Smooth muscle cell (in vitro differentiated cells): ENCODE data around the gene AKR1B1. TPM values are rescaled to one million over a fixed set of nuclear protein-coding genes. Genes with fewer than 3 reads are reported as not detected.
A peak's percentile ranks its signal among the peaks of the same experiment; 100 is the strongest.

Experiments used
- DNase-seq: peaks from one replicate; lab custom pipeline; 2025; ENCODE audit not compliant: unreplicated experiment; lab: John Stamatoyannopoulos, UW
- H2AFZ ChIP-seq: fragments of 200-600 bp; sonication (generic); 2 replicates; pipeline ENCODE4 v1.6.0; 2016; ENCODE audit warnings: antibody characterized with exemption, low read depth, mild to moderate bottlenecking
- H3F3A ChIP-seq: fragments of 200-600 bp; sonication (generic); 2 replicates; pipeline ENCODE4 v1.6.0; 2017; ENCODE audit warnings: antibody characterized with exemption, low read depth
- H3K27ac ChIP-seq: fragments of 200-600 bp; sonication (generic); 2 replicates; pipeline ENCODE4 v1.5.1; 2016; ENCODE audit warnings: low read depth, mild to moderate bottlenecking
- H3K27me3 ChIP-seq: fragments of 200-600 bp; sonication (generic); 2 replicates; pipeline ENCODE4 v1.6.1; 2016; ENCODE audit warnings: low read depth, mild to moderate bottlenecking
- H3K36me3 ChIP-seq: fragments of 200-600 bp; sonication (generic); 2 replicates; pipeline ENCODE4 v1.5.1; 2016; ENCODE audit warnings: low read depth
- H3K4me1 ChIP-seq: fragments of 200-600 bp; sonication (generic); 2 replicates; pipeline ENCODE4 v1.5.1; 2016; ENCODE audit warnings: low read depth
- H3K4me2 ChIP-seq: fragments of 200-600 bp; sonication (generic); 2 replicates; pipeline ENCODE4 v1.6.0; 2016; ENCODE audit warnings: mild to moderate bottlenecking
- H3K4me3 ChIP-seq: fragments of 200-600 bp; sonication (generic); 2 replicates; pipeline ENCODE4 v1.5.1; 2016; ENCODE audit warnings: mild to moderate bottlenecking
- H3K79me2 ChIP-seq: fragments of 200-600 bp; sonication (generic); 2 replicates; pipeline ENCODE4 v1.6.0; 2016; ENCODE audit warnings: low read depth, mild to moderate bottlenecking
- H3K9ac ChIP-seq: fragments of 200-600 bp; sonication (generic); 2 replicates; pipeline ENCODE4 v1.6.0; 2016; ENCODE audit warnings: low read depth
- H3K9me3 ChIP-seq: fragments of 200-600 bp; sonication (generic); replicated peaks from 2 replicates; pipeline ENCODE4 v1.5.1; 2016; ENCODE audit warnings: low read depth
- H4K20me1 ChIP-seq: fragments of 200-600 bp; sonication (generic); 2 replicates; pipeline ENCODE4 v1.6.0; 2016; ENCODE audit warnings: low read depth
- WGBS: methylation state at CpG from one replicate; pipeline ENCODE4 v1.1.7; 2016; ENCODE audit warnings: low lambda C conversion rate; 5-methylcytosine and 5-hydroxymethylcytosine counted together
- polyA plus RNA-seq: library from polyadenylated mRNA; unstranded; fragments of >200 nt; fragmentation: Nextera tagmentation; extraction: Ambion mirVana; gene quantifications from 2 replicates; pipeline ENCODE4 v1.2.1, GENCODE V29; 2016
- total RNA-seq: library from RNA; depleted of rRNA; stranded (reverse); fragments of >200 nt; gene quantifications from 2 replicates; pipeline ENCODE4 v1.2.3, GENCODE V29; 2014
- TF ChIP-seq, protein P1 (sequence below): fragments of 200-600 bp; sonication (generic); IDR thresholded peaks from 2 replicates; pipeline ENCODE4 v1.5.1; 2017; ENCODE audit warnings: borderline replicate concordance, mild to moderate bottlenecking, antibody characterized with exemption; ENCODE audit not compliant: insufficient read depth, poor library complexity, severe bottlenecking

The AKR1B1 gene
- total and polyA plus RNA-seq, 2 experiments from 2014 or later: 75.7 to 122 TPM

DNA sequence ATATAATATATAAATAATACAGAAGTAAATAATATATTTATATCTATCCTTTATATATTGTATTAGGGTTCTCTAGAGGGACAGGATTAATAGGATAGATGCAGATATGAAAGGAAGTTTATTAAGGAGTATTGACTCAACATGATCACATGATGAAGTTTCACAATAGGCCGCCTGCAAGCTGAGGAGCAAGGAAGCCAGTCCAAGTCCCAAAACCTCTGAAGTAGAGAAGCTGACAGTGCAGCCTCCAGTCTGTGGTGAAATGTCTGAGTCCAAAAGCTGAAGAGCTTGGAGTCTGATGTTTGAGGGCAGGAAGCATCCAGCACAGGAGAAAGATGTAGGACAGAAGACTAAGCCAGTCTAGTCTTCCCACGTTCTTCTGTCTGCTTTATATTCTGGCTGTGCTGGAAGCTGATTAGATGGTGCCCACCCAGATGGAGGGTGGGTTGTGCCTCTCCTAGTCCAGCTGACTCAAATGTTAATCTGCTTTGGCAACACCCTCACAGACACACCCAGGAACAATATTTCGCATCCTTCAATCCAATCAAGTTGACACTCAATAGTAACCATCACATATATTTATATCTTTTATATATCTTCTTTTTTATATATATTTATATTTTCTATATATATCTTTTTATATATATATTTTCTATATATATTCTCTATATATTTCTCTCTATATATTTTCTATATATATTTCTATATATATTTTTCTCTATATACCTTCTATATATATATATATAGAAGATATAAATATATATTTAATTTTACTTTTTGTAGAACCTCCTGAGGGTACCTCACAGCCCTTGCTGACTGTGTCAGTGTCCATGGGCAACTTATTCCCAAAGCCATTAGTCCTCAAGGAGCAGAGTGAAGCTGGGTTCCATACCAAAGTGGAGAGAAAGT, 43.8 kb upstream of the AKR1B1 start:
- Histone ChIP-seq H3K79me2 (no peaks in the 10 kb centered on the region), H3K9ac (no peak overlapping the region), H3K27ac (no peak overlapping the region), H3K4me2 (no peak overlapping the region), H3K4me3 (no peak overlapping the region), H2AFZ (peak overlapping the region; percentile 77), H3K36me3 (no peaks in the 10 kb centered on the region), H3K4me1 (no peaks in the 10 kb centered on the region), H3K9me3 (no peaks in the 10 kb centered on the region), H3K27me3 (no peaks in the 10 kb centered on the region), H3F3A (no peaks in the 10 kb centered on the region), H4K20me1 (no peaks in the 10 kb centered on the region)
- TF ChIP-seq, protein P1, sequence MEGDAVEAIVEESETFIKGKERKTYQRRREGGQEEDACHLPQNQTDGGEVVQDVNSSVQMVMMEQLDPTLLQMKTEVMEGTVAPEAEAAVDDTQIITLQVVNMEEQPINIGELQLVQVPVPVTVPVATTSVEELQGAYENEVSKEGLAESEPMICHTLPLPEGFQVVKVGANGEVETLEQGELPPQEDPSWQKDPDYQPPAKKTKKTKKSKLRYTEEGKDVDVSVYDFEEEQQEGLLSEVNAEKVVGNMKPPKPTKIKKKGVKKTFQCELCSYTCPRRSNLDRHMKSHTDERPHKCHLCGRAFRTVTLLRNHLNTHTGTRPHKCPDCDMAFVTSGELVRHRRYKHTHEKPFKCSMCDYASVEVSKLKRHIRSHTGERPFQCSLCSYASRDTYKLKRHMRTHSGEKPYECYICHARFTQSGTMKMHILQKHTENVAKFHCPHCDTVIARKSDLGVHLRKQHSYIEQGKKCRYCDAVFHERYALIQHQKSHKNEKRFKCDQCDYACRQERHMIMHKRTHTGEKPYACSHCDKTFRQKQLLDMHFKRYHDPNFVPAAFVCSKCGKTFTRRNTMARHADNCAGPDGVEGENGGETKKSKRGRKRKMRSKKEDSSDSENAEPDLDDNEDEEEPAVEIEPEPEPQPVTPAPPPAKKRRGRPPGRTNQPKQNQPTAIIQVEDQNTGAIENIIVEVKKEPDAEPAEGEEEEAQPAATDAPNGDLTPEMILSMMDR: no peak
- 73% methylated on average over 3 of the region's 3 CpGs for WGBS
- no peak for DNase-seq

DNA sequence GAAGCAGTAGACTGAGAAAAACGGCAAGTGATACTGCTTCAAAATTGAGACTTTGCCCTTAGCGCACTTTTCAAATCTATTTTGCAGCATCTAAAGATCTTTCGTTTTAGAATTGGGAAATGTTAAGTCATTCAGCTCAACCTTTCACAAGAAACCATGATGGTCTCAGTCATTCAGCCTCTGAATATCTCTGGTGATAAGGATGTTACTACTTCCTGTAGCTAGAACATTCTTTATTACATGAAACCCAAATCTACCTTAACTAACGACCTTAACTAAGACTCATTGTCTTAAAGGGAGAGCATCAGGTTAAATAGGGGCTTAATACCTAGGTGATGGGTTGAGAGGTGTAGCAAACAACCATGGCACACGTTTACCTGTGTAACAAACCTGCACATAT, 42.1 kb upstream of the AKR1B1 start:
- Histone ChIP-seq H3K9ac (no peak overlapping the region), H3F3A (no peaks in the 10 kb centered on the region), H3K4me3 (no peak overlapping the region), H3K4me1 (no peaks in the 10 kb centered on the region), H3K27me3 (no peaks in the 10 kb centered on the region), H3K9me3 (no peaks in the 10 kb centered on the region), H3K27ac (no peak overlapping the region), H3K4me2 (no peak overlapping the region), H2AFZ (no peak overlapping the region), H3K79me2 (no peaks in the 10 kb centered on the region), H3K36me3 (no peaks in the 10 kb centered on the region), H4K20me1 (no peaks in the 10 kb centered on the region)
- TF ChIP-seq, protein P1: no peak
- WGBS: 81% methylated on average over 5 of the region's 5 CpGs
- DNase-seq: no peak

DNA sequence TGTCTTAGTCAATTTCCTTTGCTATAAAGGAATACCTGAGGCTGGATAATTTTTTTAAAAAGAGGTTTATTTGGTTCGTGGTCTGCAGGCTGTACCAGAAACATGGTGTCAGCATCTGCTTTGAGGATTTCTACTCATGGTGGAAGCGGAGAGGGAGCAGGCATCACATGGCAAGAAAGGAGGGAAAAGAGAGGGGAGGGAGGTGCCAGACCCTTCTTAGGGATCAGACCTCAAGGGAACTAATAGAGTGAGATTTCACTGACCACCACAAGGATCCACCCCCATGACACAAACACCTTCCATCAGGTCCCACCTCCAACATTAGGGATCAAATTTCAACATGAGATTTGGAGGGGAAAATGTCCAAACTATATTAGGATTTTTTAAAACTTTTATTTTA, 41.5 kb upstream of the AKR1B1 start:
- H3K4me3 ChIP-seq: no peak overlapping the region
- no peaks in the 10 kb centered on the region for H3K4me1 ChIP-seq
- TF ChIP-seq, protein P1: no peak
- H3K79me2 ChIP-seq: no peaks in the 10 kb centered on the region
- H3K9me3 ChIP-seq: no peaks in the 10 kb centered on the region
- H3F3A ChIP-seq: no peaks in the 10 kb centered on the region
- H3K36me3 ChIP-seq: no peaks in the 10 kb centered on the region
- H4K20me1 ChIP-seq: no peaks in the 10 kb centered on the region
- H3K4me2 ChIP-seq: no peak overlapping the region
- H2AFZ ChIP-seq: no peak overlapping the region
- 94% methylated on average over 2 of the region's 2 CpGs for WGBS
- no peak overlapping the region for H3K9ac ChIP-seq
- DNase-seq: no peak
- H3K27me3 ChIP-seq: no peaks in the 10 kb centered on the region
- H3K27ac ChIP-seq: no peak overlapping the region
